Measurements from ENCODE around the gene EPRS1.

DNA sequence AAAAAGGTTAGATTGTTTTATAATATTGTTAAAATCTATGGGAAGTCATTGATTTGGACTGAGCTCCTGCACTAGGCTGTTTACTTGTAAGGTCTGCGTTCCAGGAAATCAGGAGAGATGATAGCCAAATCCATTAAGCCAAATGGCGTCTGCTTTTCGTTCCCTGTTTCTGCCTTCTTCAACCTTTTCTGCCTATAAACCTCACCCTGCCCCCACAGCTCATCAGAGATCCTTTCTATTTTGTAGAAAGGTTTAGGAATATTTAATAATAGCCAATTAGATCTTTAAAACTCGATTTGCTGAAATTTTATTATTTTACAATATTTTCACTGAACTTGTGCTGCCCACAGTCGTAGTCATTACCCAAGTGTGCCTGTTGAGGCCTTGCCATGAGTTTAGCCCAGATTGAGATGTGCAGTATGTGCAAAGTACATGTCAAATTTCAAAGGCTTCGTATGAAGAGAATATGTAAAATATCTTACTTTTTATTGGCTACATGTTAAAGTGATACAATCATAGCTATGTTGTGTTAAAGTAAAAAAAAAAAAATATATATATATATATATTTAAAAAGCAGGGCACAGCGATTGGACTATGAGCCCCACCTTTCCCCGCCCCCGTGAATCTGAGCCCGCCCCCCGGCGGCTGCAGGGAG is 47.2 kb upstream of the EPRS1 start:
- TF ChIP-seq, protein P1, sequence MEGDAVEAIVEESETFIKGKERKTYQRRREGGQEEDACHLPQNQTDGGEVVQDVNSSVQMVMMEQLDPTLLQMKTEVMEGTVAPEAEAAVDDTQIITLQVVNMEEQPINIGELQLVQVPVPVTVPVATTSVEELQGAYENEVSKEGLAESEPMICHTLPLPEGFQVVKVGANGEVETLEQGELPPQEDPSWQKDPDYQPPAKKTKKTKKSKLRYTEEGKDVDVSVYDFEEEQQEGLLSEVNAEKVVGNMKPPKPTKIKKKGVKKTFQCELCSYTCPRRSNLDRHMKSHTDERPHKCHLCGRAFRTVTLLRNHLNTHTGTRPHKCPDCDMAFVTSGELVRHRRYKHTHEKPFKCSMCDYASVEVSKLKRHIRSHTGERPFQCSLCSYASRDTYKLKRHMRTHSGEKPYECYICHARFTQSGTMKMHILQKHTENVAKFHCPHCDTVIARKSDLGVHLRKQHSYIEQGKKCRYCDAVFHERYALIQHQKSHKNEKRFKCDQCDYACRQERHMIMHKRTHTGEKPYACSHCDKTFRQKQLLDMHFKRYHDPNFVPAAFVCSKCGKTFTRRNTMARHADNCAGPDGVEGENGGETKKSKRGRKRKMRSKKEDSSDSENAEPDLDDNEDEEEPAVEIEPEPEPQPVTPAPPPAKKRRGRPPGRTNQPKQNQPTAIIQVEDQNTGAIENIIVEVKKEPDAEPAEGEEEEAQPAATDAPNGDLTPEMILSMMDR (IDR thresholded peaks at IDR 0.05) = no peak
- TF ChIP-seq RAD21 (IDR thresholded peaks at IDR 0.05; ENCODE audit: low read length) = no peak
- no peak for TF ChIP-seq GABPA (IDR thresholded peaks at IDR 0.05; ENCODE audit: low read depth)
- TF ChIP-seq JUND (IDR thresholded peaks at IDR 0.05) = no peak
- TF ChIP-seq, protein P2, sequence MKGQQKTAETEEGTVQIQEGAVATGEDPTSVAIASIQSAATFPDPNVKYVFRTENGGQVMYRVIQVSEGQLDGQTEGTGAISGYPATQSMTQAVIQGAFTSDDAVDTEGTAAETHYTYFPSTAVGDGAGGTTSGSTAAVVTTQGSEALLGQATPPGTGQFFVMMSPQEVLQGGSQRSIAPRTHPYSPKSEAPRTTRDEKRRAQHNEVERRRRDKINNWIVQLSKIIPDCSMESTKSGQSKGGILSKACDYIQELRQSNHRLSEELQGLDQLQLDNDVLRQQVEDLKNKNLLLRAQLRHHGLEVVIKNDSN (IDR thresholded peaks at IDR 0.05; ENCODE audit: borderline replicate concordance, low read depth) = no peak
- TF ChIP-seq YY1 (IDR thresholded peaks at IDR 0.05; ENCODE audit: low read depth) = no peak

Data from SK-N-SH (cell line).